Lower leg skin (tissue), 4 donors: Measurements from ENCODE around the gene RGS12. TPM values are rescaled to one million over a fixed set of nuclear protein-coding genes. Genes with fewer than 3 reads are reported as not detected.

Source experiments
- DNase-seq, 2 donors: peaks; one replicate each; pipeline ENCODE4 v3.0.0-alpha.2; 2019; ENCODE audit warnings: low spot score in 2 of 2
- H3K4me3 ChIP-seq: fragments of 200-600 bp; sonication (generic); 2 replicates; pipeline ENCODE4 v1.5.1; 2017; ENCODE audit warnings: mild to moderate bottlenecking, low read depth; ENCODE audit not compliant: poor library complexity, severe bottlenecking
- CTCF ChIP-seq, 3 donors: fragments of 450-650 bp; IDR thresholded peaks; one replicate each; pipeline ENCODE4 v1.5.1; 2016; ENCODE audit warnings: antibody characterized with exemption in 3 of 3, mild to moderate bottlenecking in 3 of 3, moderate library complexity in 2 of 3
- POLR2A ChIP-seq, 2 donors: fragments of 450-650 bp; IDR thresholded peaks; one replicate each; pipeline ENCODE4 v1.6.1; 2016 to 2017; ENCODE audit warnings: antibody characterized with exemption in 2 of 2, mild to moderate bottlenecking in 1 of 2, moderate library complexity in 1 of 2
- WGBS, 2 donors: methylation state at CpG; one replicate each; pipeline ENCODE4 v1.1.5; 2018; 5-methylcytosine and 5-hydroxymethylcytosine counted together
- intact Hi-C: fragments of 100-400 bp; cut with DNase I; formaldehyde crosslinking; loops from one replicate; pipeline ENCODE4 v1.15.0; 2023; ENCODE audit warnings: low total_unique reads
- total RNA-seq, 4 donors: library from RNA; depleted of rRNA; stranded (reverse); fragments of >200 nt; gene quantifications; one replicate each; pipeline ENCODE4 v1.1.0, GENCODE V29; 2016

The RGS12 gene
- total RNA-seq, 4 donors from 2014 or later = 47.5 to 92.6 (median 80.6) TPM

GRCh38 chr4:3308691-3309090, 15.9 kb downstream of the RGS12 start:
- no peak for TF ChIP-seq POLR2A (IDR thresholded peaks at IDR 0.05)
- no peak for TF ChIP-seq CTCF (IDR thresholded peaks at IDR 0.05)
- H3K4me3 ChIP-seq = no peak overlapping the region
- peak in 1 of 2 donors; percentile 49 for DNase-seq
- intact Hi-C loops = no loop called here
- WGBS, 2 donors = 77 to 79% methylated on average over 14 of the region's 14 CpGs

- DNase-seq = peak in 1 of 2 donors; percentile 81
- TF ChIP-seq CTCF (IDR thresholded peaks at IDR 0.05) = no peak
- TF ChIP-seq POLR2A (IDR thresholded peaks at IDR 0.05) = no peak
- 92% methylated on average over 21 of the region's 21 CpGs for WGBS, 2 donors
- no peak overlapping the region for H3K4me3 ChIP-seq
- intact Hi-C loops = no loop called here
These were observed 17.7 kb downstream of the RGS12 start for GRCh38 chr4:3310301-3311094.

GRCh38 chr4:3311095-3311372, 18.2 kb downstream of the RGS12 start:
- peak in 1 of 2 donors; percentile 75 for DNase-seq
- intact Hi-C loops = no loop called here
- no peak overlapping the region for H3K4me3 ChIP-seq
- 91 to 92% methylated on average over 8 to 13 of the region's 13 CpGs for whole genome bisulfite sequencing, 2 donors
- TF ChIP-seq CTCF (IDR thresholded peaks at IDR 0.05) = no peak
- TF ChIP-seq POLR2A (IDR thresholded peaks at IDR 0.05) = no peak

GRCh38 chr4:3311489-3312171, 18.8 kb downstream of the RGS12 start:
- intact Hi-C loops = no loop called here
- no peak for TF ChIP-seq CTCF (IDR thresholded peaks at IDR 0.05)
- TF ChIP-seq POLR2A (IDR thresholded peaks at IDR 0.05) = no peak
- DNase-seq = peak in 1 of 2 donors; percentile 37
- 73 to 80% methylated on average over 13 of the region's 13 CpGs for WGBS, 2 donors
- no peak overlapping the region for H3K4me3 ChIP-seq

- H3K4me3 ChIP-seq = no peak overlapping the region
- intact Hi-C loops = no loop called here
- 84 to 86% methylated on average over 8 of the region's 8 CpGs for WGBS, 2 donors
- DNase-seq = peak in 1 of 2 donors; percentile 50
- no peak for TF ChIP-seq CTCF (IDR thresholded peaks at IDR 0.05)
These were observed 19.5 kb downstream of the RGS12 start for GRCh38 chr4:3312362-3312761.
